ENCODE data around the gene GABRR2. TPM values are rescaled to one million over a fixed set of nuclear protein-coding genes. Genes with fewer than 3 reads are reported as not detected.
"Not testable (repeated sequence)": the region's sequence is repeated elsewhere in the genome, so short reads cannot be mapped to it uniquely, and the experiment has no call there.

Gene GABRR2
- total RNA-seq, 4 donors from 2014 or later: 0.89 TPM; not detected in 3

- Histone ChIP-seq H3K36me3 (no peaks in the 10 kb centered on the region), H3K9me3 (no peaks in the 10 kb centered on the region), H3K27ac (no peak overlapping the region), H3K4me1 (peaks cover 9% of the 10 kb centered on the region), H3K4me3 (no peak overlapping the region), H3K27me3 (no peaks in the 10 kb centered on the region)
- WGBS: 20% methylated on average over 3 of the region's 3 CpGs
- TF ChIP-seq POLR2AphosphoS5 (IDR thresholded peaks at IDR 0.05) (no peak), CTCF (IDR thresholded peaks at IDR 0.05) (peak; percentile 9 to 31), POLR2A (IDR thresholded peaks at IDR 0.05) (no peak), EP300 (IDR thresholded peaks at IDR 0.05) (no peak)
- no peak for DNase-seq (ENCODE audit: low spot score in 2 of 2)
Observed at GRCh38 chr6:89242574-89243330, 72.3 kb downstream of the GABRR2 start.

GRCh38 chr6:89239338-89239737 is 75.8 kb downstream of the GABRR2 start:
- WGBS: 75% methylated on average over 3 of the region's 3 CpGs
- H3K27ac ChIP-seq: no peak overlapping the region
- H3K4me3 ChIP-seq: no peak overlapping the region
- TF ChIP-seq CTCF (IDR thresholded peaks at IDR 0.05): no peak
- TF ChIP-seq EP300 (IDR thresholded peaks at IDR 0.05): no peak
- no peak for TF ChIP-seq POLR2A (IDR thresholded peaks at IDR 0.05)
- no peak for TF ChIP-seq POLR2AphosphoS5 (IDR thresholded peaks at IDR 0.05)
- no peaks in the 10 kb centered on the region for H3K27me3 ChIP-seq
- H3K4me1 ChIP-seq: peaks cover 9% of the 10 kb centered on the region
- H3K9me3 ChIP-seq: no peaks in the 10 kb centered on the region
- H3K36me3 ChIP-seq: no peaks in the 10 kb centered on the region
- no peak for DNase-seq (ENCODE audit: low spot score in 2 of 2)

GRCh38 chr6:89237158-89237557 is 77.9 kb downstream of the GABRR2 start:
- H3K9me3 ChIP-seq: no peaks in the 10 kb centered on the region
- no peak for TF ChIP-seq EP300 (IDR thresholded peaks at IDR 0.05)
- H3K4me3 ChIP-seq: no peak overlapping the region
- no peaks in the 10 kb centered on the region for H3K36me3 ChIP-seq
- H3K27me3 ChIP-seq: no peaks in the 10 kb centered on the region
- peaks cover under 1% of the 10 kb centered on the region for H3K4me1 ChIP-seq
- no peak overlapping the region for H3K27ac ChIP-seq
- DNase-seq (ENCODE audit: low spot score in 2 of 2): no peak

GRCh38 chr6:89233605-89234004 is 81.5 kb downstream of the GABRR2 start:
- not testable (repeated sequence) for H3K27ac ChIP-seq; DNase-seq (ENCODE audit: low spot score in 2 of 2); H3K36me3 ChIP-seq; H3K4me1 ChIP-seq; H3K27me3 ChIP-seq; H3K4me3 ChIP-seq; H3K9me3 ChIP-seq
- WGBS: 92% methylated on average over 11 of the region's 15 CpGs

GRCh38 chr6:89222712-89223039 is 92.4 kb downstream of the GABRR2 start:
- no peaks in the 10 kb centered on the region for H3K4me1 ChIP-seq
- H3K9me3 ChIP-seq: no peaks in the 10 kb centered on the region
- H3K36me3 ChIP-seq: no peaks in the 10 kb centered on the region
- no peak overlapping the region for H3K27ac ChIP-seq
- H3K4me3 ChIP-seq: no peak overlapping the region
- WGBS: 64% methylated on average over 4 of the region's 4 CpGs
- DNase-seq (ENCODE audit: low spot score in 2 of 2): no peak
- H3K27me3 ChIP-seq: no peaks in the 10 kb centered on the region
- TF ChIP-seq EP300 (IDR thresholded peaks at IDR 0.05) (no peak), CTCF (IDR thresholded peaks at IDR 0.05) (no peak), POLR2AphosphoS5 (IDR thresholded peaks at IDR 0.05) (no peak), POLR2A (IDR thresholded peaks at IDR 0.05) (no peak)

GRCh38 chr6:89221971-89222711 is 93.0 kb downstream of the GABRR2 start:
- Histone ChIP-seq H3K9me3 (no peaks in the 10 kb centered on the region), H3K36me3 (no peaks in the 10 kb centered on the region), H3K27ac (no peak overlapping the region), H3K4me1 (no peaks in the 10 kb centered on the region), H3K27me3 (no peaks in the 10 kb centered on the region), H3K4me3 (no peak overlapping the region)
- 37% methylated on average over 7 of the region's 7 CpGs for WGBS
- DNase-seq (ENCODE audit: low spot score in 2 of 2): no peak
- TF ChIP-seq CTCF (IDR thresholded peaks at IDR 0.05) (no peak), POLR2A (IDR thresholded peaks at IDR 0.05) (no peak), POLR2AphosphoS5 (IDR thresholded peaks at IDR 0.05) (no peak), EP300 (IDR thresholded peaks at IDR 0.05) (no peak)
